Caki2 (cell line): Measurements from ENCODE around the gene CDK4. TPM values are rescaled to one million over a fixed set of nuclear protein-coding genes. Genes with fewer than 3 reads are reported as not detected.

Experiments used
- DNase-seq: peaks from one replicate; pipeline ENCODE4 v3.0.0-alpha.2; 2015; ENCODE audit warnings: low read depth
- in situ Hi-C: cut with HindIII; loops from 2 replicates; pipeline ENCODE4 v1.10.0; 2016; ENCODE audit warnings: low sequenced_read_pairs, low pct_unique_long_range_greater_than_20kb, mixed read lengths
- total RNA-seq: library from RNA; depleted of rRNA; stranded (reverse); fragments of >200 nt; shearing (Covaris generic); gene quantifications from 2 replicates; pipeline ENCODE4 v1.2.3, GENCODE V29; 2014; ENCODE audit warnings: low replicate concordance

Gene CDK4
- total RNA-seq, 1 experiment from 2014 or later, result 654 TPM

GRCh38 chr12:57744194-57744776 lies 7.8 kb downstream of the CDK4 start:
- DNase-seq, result no peak
- in situ Hi-C loops, result no loop called here

- in situ Hi-C loops, result no loop called here
- no peak for DNase-seq
Measured at GRCh38 chr12:57743769-57744168, 8.3 kb downstream of the CDK4 start.

- DNase-seq, result no peak
- in situ Hi-C loops, result no loop called here
Measured at GRCh38 chr12:57741844-57742738, 10.0 kb downstream of the CDK4 start.

- in situ Hi-C loops, result no loop called here
- no peak for DNase-seq
Measured at GRCh38 chr12:57741413-57741789, 10.7 kb downstream of the CDK4 start.

GRCh38 chr12:57740656-57741412 lies 11.3 kb downstream of the CDK4 start:
- no peak for DNase-seq
- in situ Hi-C loops, result no loop called here

GRCh38 chr12:57739914-57740538 lies 12.1 kb downstream of the CDK4 start:
- no peak for DNase-seq
- in situ Hi-C loops, result no loop called here

GRCh38 chr12:57739387-57739786 lies 12.7 kb downstream of the CDK4 start:
- in situ Hi-C loops, result no loop called here
- DNase-seq, result no peak

GRCh38 chr12:57738661-57739237 lies 13.4 kb downstream of the CDK4 start, which contains the start of gene AGAP2:
Gene AGAP2 (minus strand): TSS chr12:57738742. CDS start chr12:57738246, 496 bp downstream.
- no peak for DNase-seq
- in situ Hi-C loops, result no loop called here

- DNase-seq, result no peak
- in situ Hi-C loops, result no loop called here
Measured at GRCh38 chr12:57737467-57738460, 14.3 kb downstream of the CDK4 start.

- no peak for DNase-seq
- in situ Hi-C loops, result no loop called here
Measured at GRCh38 chr12:57736741-57737466, 15.2 kb downstream of the CDK4 start.

GRCh38 chr12:57735952-57736740 lies 16.0 kb downstream of the CDK4 start:
- peak; percentile 28 for DNase-seq
- in situ Hi-C loops, result no loop called here

GRCh38 chr12:57735198-57735855 lies 16.8 kb downstream of the CDK4 start:
- DNase-seq, result no peak
- in situ Hi-C loops, result no loop called here

GRCh38 chr12:57734591-57734990 lies 17.5 kb downstream of the CDK4 start:
- in situ Hi-C loops, result no loop called here
- DNase-seq, result no peak

- in situ Hi-C loops, result no loop called here
- no peak for DNase-seq
Measured at GRCh38 chr12:57733928-57734327, 18.2 kb downstream of the CDK4 start.
